ENCODE data around the gene SMIM35.

The SMIM35 gene

DNA sequence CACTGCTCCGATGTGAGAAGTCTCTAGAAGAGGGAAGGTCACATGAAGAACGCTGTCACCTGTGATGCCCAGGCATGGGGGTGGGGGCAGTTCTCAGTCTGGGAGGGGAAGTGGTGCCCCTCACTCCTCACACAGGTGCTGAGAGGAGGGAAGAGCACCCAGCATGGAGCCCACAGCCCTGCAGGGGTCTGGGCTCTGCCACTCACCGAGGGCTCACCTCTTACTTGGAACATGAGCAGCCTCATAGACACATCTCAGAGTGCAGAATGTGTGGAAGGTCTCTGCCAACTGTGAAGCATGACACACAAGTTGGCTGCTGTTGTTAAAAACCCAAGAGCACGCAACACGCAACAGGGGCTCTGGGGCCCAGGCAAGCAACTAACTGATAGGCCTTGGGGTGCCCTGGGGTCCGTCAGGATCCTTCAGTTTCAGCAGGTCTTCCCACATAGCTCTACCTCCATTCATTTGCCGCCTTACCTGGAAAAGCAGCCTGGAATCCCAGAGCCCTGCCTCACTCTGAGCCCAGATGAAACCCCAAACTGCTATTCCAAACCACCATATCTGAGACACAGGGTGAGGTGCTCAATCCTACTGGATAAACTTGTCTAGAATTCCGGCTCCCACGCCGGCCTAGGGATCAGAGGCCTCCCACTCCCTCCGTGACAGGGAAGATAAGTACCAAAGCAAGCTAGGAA lies 27.4 kb downstream of the SMIM35 start:
- no peak overlapping the region for H3K4me3 ChIP-seq (ENCODE audit: low read depth in 1 of 2, low read length in 1 of 2)
- no peaks in the 10 kb centered on the region for H3K9me3 ChIP-seq
- no peak overlapping the region for H3K27ac ChIP-seq
- no peaks in the 10 kb centered on the region for H3K27me3 ChIP-seq
- H3K4me1 ChIP-seq (ENCODE audit: control insufficient read depth in 1 of 2, insufficient read depth in 1 of 2, low read depth in 1 of 2, low read length in 1 of 2): peaks cover 0 to 7% of the 10 kb centered on the region in 2 experiments
- no peak for TF ChIP-seq CTCF (IDR thresholded peaks at IDR 0.05)
- no peaks in the 10 kb centered on the region for H3K36me3 ChIP-seq

DNA sequence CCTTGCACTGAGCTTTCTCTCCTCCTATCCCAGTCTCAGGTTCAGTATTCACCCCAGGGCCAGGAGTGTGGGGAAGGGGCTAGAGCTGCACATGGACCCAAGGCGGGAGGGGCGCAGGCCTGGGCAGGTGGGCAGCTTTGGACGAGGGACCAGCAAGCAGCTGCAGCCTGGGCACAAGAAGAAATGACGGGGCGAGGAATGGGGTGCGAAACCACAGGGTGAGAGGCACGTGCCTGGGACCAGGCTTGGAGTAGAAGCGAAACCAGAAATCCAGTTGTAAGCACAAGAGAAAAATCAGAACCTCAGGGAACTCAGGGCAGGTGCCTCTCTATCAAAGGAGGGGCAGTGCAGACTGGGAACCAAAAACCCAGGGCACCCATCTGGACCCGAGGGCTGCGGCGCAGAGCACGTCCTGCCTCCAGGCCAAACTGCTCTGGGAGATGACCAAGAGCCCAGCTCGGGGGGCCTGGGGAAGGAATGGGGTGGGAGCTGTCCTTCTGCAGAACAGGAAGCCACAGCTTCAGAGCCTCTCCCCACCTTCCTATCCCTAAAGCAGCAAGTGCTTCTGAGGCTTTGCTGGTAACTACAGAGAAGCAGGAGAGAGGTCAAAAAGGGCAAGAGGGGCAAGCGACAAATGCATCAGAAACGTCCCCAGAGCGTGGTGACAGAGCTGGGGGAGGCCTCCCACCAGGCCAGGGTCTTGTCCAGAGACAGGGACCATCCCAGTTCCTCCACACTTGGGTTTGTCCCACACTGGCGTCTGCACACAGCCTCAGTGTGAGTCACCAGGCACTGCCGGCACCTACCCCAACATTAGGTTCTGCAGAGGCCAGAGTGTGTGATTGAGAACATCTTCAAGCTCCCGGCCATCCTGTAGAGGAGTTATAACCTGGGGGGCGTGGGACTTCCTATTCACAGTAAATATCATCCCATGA lies 28.2 kb downstream of the SMIM35 start:
- Histone ChIP-seq H3K9me3 (no peaks in the 10 kb centered on the region), H3K27ac (no peak overlapping the region), H3K36me3 (no peaks in the 10 kb centered on the region), H3K27me3 (no peaks in the 10 kb centered on the region), H3K4me1 (ENCODE audit: control insufficient read depth in 1 of 2, insufficient read depth in 1 of 2, low read depth in 1 of 2, low read length in 1 of 2) (peaks cover 0 to 7% of the 10 kb centered on the region in 2 experiments), H3K4me3 (ENCODE audit: low read depth in 1 of 2, low read length in 1 of 2) (no peak overlapping the region)
- TF ChIP-seq CTCF (IDR thresholded peaks at IDR 0.05): no peak

DNA sequence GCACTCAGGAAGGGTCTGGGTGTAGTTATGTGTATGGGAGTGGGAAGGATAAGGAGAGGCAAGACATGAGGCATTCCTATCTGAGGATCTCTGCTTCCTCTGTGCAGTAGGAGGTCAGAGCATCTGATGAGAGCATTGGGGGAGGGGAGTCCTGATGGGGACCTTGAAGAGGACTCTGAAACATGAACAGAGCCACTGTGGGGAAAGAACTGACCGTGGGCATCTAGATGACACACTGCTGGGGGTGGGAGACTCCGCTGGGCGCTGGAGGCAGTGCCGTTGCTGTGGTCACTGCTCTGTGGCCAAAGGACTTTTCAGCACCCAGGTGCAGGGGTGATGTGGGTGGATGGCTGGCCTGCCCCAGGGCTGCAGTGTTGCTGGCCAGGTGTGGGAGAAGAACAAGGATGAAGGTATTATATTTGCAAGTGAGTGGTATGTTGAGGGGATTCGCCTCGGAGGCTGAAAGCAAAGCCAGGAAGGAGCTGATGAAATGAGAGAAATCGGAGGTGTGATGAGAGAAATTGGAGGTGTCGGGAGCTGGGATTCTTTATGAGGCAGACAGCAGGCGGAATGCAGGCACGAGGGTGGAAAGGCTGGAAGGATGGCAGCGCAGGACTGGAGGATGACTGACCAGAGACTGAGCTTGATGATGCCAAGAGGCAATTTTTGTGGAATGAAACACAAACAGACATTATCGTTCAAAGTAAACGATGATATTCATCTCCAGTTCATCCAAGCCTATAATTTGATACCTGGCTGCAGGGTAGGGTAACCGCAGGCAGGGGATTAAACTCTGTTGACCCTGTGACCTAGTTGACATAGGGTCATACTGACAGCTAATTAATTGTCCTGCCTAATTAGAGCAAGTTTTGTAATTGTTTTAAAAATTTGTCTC lies 29.3 kb downstream of the SMIM35 start:
- Histone ChIP-seq H3K4me1 (ENCODE audit: control insufficient read depth in 1 of 2, insufficient read depth in 1 of 2, low read depth in 1 of 2, low read length in 1 of 2) (peaks cover 0 to 7% of the 10 kb centered on the region in 2 experiments), H3K27ac (no peak overlapping the region), H3K27me3 (no peaks in the 10 kb centered on the region), H3K36me3 (no peaks in the 10 kb centered on the region), H3K9me3 (no peaks in the 10 kb centered on the region), H3K4me3 (ENCODE audit: low read depth in 1 of 2, low read length in 1 of 2) (no peak overlapping the region)
- no peak for TF ChIP-seq CTCF (IDR thresholded peaks at IDR 0.05)

- Histone ChIP-seq H3K4me1 (ENCODE audit: control insufficient read depth in 1 of 2, insufficient read depth in 1 of 2, low read depth in 1 of 2, low read length in 1 of 2) (peaks cover 0 to 7% of the 10 kb centered on the region in 2 experiments), H3K9me3 (no peaks in the 10 kb centered on the region), H3K4me3 (ENCODE audit: low read depth in 1 of 2, low read length in 1 of 2) (no peak overlapping the region), H3K27ac (no peak overlapping the region), H3K27me3 (no peaks in the 10 kb centered on the region), H3K36me3 (no peaks in the 10 kb centered on the region)
- TF ChIP-seq CTCF (IDR thresholded peaks at IDR 0.05): no peak
Observed at GRCh38 chr11:118056806-118057205, 30.0 kb downstream of the SMIM35 start.

- Histone ChIP-seq H3K4me3 (ENCODE audit: low read depth in 1 of 2, low read length in 1 of 2) (no peak overlapping the region), H3K27me3 (no peaks in the 10 kb centered on the region), H3K27ac (no peak overlapping the region), H3K36me3 (no peaks in the 10 kb centered on the region), H3K9me3 (no peaks in the 10 kb centered on the region), H3K4me1 (ENCODE audit: control insufficient read depth in 1 of 2, insufficient read depth in 1 of 2, low read depth in 1 of 2, low read length in 1 of 2) (peaks cover 0 to 7% of the 10 kb centered on the region in 2 experiments)
- no peak for TF ChIP-seq CTCF (IDR thresholded peaks at IDR 0.05)
Observed at GRCh38 chr11:118055966-118056365, 30.8 kb downstream of the SMIM35 start.

Data from neutrophil (primary cell).